Thoracic aorta (tissue), 2 donors: ENCODE measurements around the gene SSX2IP. TPM values are rescaled to one million over a fixed set of nuclear protein-coding genes. Genes with fewer than 3 reads are reported as not detected.
A peak's percentile ranks its signal among the peaks of the same experiment; 100 is the strongest.
"Not testable (repeated sequence)": the region's sequence is repeated elsewhere in the genome, so short reads cannot be mapped to it uniquely, and the experiment has no call there.

Experiments
- ATAC-seq: fragments of 150-250 bp; one replicate; pipeline ENCODE4 v1.8.0; 2017; ENCODE audit warnings: low read depth; ENCODE audit not compliant: insufficient number of reproducible peaks, low FRiP score
- DNase-seq: peaks from one replicate; pipeline ENCODE4 v3.0.0-alpha.2; 2020; ENCODE audit warnings: low spot score
- H3K27ac ChIP-seq, 2 donors: fragments of 200-600 bp; sonication (generic); 1 replicate in 1 of 2; 2 replicates in 1 of 2; pipeline ENCODE4 v1.5.1; 2016; ENCODE audit warnings: mild to moderate bottlenecking in 2 of 2, moderate library complexity in 2 of 2
- H3K27me3 ChIP-seq: fragments of 200-600 bp; sonication (generic); replicated peaks from 2 replicates; pipeline ENCODE4 v1.6.0; 2016; ENCODE audit warnings: mild to moderate bottlenecking; ENCODE audit not compliant: insufficient read depth
- H3K36me3 ChIP-seq: fragments of 200-600 bp; sonication (generic); one replicate; pipeline ENCODE4 v1.5.1; 2016
- H3K4me1 ChIP-seq, 2 donors: fragments of 200-600 bp; sonication (generic); 1 replicate in 1 of 2; 2 replicates in 1 of 2; pipeline versions ENCODE4 v1.5.1 to v1.6.0; 2016; ENCODE audit warnings: low read depth in 2 of 2, mild to moderate bottlenecking in 1 of 2; ENCODE audit not compliant: control insufficient read depth in 1 of 2
- H3K4me3 ChIP-seq: fragments of 200-600 bp; sonication (generic); 2 replicates; pipeline ENCODE4 v1.5.1; 2016; ENCODE audit warnings: mild to moderate bottlenecking
- H3K9me3 ChIP-seq: fragments of 200-600 bp; sonication (generic); 2 replicates; pipeline ENCODE4 v1.5.1; 2016
- CTCF ChIP-seq: fragments of 200-600 bp; sonication (generic); IDR thresholded peaks from one replicate; pipeline ENCODE4 v1.5.1; 2019; ENCODE audit warnings: antibody characterized with exemption
- total RNA-seq, 2 donors: library from RNA; depleted of rRNA; stranded (reverse); fragments of >200 nt; gene quantifications; one replicate each; pipeline versions ENCODE4 v1.1.0 to v1.2.3, GENCODE V29; 2016

Gene SSX2IP
- total RNA-seq, 2 donors from 2014 or later: 6.1 to 12.3 TPM

- ATAC-seq: no peak
- no peak for TF ChIP-seq CTCF
- H3K4me1 ChIP-seq: peaks cover 15 to 45% of the 10 kb centered on the region in 2 donors
- peak overlapping the region; percentile 62 for H3K4me3 ChIP-seq
- H3K27ac ChIP-seq: peak overlapping the region; percentile 85 to 88
- H3K36me3 ChIP-seq: no peaks in the 10 kb centered on the region
- no peaks in the 10 kb centered on the region for H3K27me3 ChIP-seq
- H3K9me3 ChIP-seq: no peaks in the 10 kb centered on the region
- no peak for DNase-seq
Observed at GRCh38 chr1:84603223-84603622, 87.0 kb downstream of the SSX2IP start.

GRCh38 chr1:84600796-84601195, 89.5 kb downstream of the SSX2IP start:
- no peak for TF ChIP-seq CTCF
- Histone ChIP-seq H3K27ac (peak overlapping the region; percentile 8 to 91), H3K9me3 (no peaks in the 10 kb centered on the region)

GRCh38 chr1:84598846-84599741, 91.2 kb downstream of the SSX2IP start:
- H3K27me3 ChIP-seq: no peaks in the 10 kb centered on the region
- peak overlapping the region; percentile 89 to 91 for H3K27ac ChIP-seq
- peak overlapping the region; percentile 38 for H3K4me3 ChIP-seq
- ATAC-seq (peak; percentile 79), DNase-seq (no peak)
- no peaks in the 10 kb centered on the region for H3K36me3 ChIP-seq
- TF ChIP-seq CTCF: no peak
- no peaks in the 10 kb centered on the region for H3K9me3 ChIP-seq
- peaks cover 17 to 45% of the 10 kb centered on the region in 2 donors for H3K4me1 ChIP-seq

More at GRCh38 chr1:84600796-84601195, 89.5 kb downstream of the SSX2IP start:
- no peak for DNase-seq
- H3K4me1 ChIP-seq: peaks cover 17 to 52% of the 10 kb centered on the region in 2 donors
- H3K4me3 ChIP-seq: no peak overlapping the region
- no peak for ATAC-seq
- no peaks in the 10 kb centered on the region for H3K27me3 ChIP-seq
- H3K36me3 ChIP-seq: no peaks in the 10 kb centered on the region

- no peak for DNase-seq
- H3K9me3 ChIP-seq: peaks cover 3% of the 10 kb centered on the region
- no peaks in the 10 kb centered on the region for H3K27me3 ChIP-seq
- H3K4me1 ChIP-seq: peaks cover 17 to 42% of the 10 kb centered on the region in 2 donors
- peak overlapping the region; percentile 89 to 91 for H3K27ac ChIP-seq
- H3K4me3 ChIP-seq: no peak overlapping the region
- no peak for TF ChIP-seq CTCF
- no peaks in the 10 kb centered on the region for H3K36me3 ChIP-seq
- ATAC-seq: no peak
Observed at GRCh38 chr1:84598418-84598817, 91.8 kb downstream of the SSX2IP start.

GRCh38 chr1:84597011-84597410, 93.2 kb downstream of the SSX2IP start:
- Histone ChIP-seq H3K27me3 (no peaks in the 10 kb centered on the region), H3K4me3 (no peak overlapping the region), H3K36me3 (no peaks in the 10 kb centered on the region), H3K9me3 (peaks cover 6% of the 10 kb centered on the region), H3K27ac (peak overlapping the region in 1 of 2 donors; percentile 91), H3K4me1 (peaks cover 17 to 32% of the 10 kb centered on the region in 2 donors)
- DNase-seq: no peak
- TF ChIP-seq CTCF: no peak
- ATAC-seq: no peak

GRCh38 chr1:84594959-84595358, 95.3 kb downstream of the SSX2IP start:
- not testable (repeated sequence) for H3K4me3 ChIP-seq, H3K9me3 ChIP-seq, ATAC-seq, H3K36me3 ChIP-seq, H3K27ac ChIP-seq, H3K27me3 ChIP-seq, DNase-seq
- peaks cover 12 to 25% of the 10 kb centered on the region in 2 donors for H3K4me1 ChIP-seq
